Stimulated activated CD4-positive, alpha-beta T cell treated with anti-CD3 and anti-CD28 coated beads, Interleukin-1b, Interleukin-23, amount 100 ng/mL, for 1 hour (primary cell): ENCODE data around the gene CATSPER3.

Source experiments
- DNase-seq, 2 donors: peaks; one replicate each; pipeline ENCODE4 v3.0.0-alpha.2; 2020; ENCODE audit warnings: low read depth in 2 of 2

The CATSPER3 gene

DNA sequence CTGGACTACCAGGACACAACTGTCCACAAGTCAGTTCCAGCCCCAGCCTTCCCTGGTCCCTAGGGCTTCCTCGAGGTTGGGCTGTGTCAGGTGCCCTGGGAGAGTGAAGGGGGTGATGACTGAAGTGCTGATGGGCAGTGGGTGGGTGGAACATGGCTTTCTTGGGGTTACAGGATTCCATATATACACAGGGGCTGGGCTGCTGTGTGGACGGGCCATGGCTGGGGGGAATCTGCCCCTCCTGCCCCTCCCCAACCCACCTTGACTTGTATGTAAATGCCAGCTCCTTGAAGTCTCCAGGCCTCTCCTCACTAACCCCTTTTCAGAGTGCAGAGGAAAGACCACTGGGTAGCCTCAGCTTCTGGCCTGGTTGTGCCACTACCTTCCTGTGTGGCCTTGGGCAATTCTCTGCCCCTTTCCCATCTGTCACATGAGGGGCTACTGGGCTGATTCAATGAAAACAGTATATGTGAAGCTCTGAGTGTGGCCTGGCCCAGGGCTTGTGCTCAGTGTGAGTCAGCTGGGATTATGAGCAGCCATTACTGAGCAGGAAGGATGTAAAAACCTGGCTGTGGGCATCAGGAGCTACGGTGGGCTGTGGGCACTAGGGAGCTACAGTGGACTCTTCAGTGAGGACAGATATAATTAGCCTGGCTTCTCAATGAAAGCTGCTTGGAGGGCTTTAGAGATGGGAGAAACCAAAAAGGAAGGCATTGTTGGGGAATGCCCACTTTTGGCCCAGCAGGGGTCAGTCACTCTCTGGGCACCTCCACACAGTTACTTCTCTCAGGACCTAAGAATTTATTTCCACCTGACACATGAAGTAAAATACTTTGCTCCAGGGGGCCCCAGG is 43.0 kb downstream of the CATSPER3 start:
- no peak for DNase-seq

DNA sequence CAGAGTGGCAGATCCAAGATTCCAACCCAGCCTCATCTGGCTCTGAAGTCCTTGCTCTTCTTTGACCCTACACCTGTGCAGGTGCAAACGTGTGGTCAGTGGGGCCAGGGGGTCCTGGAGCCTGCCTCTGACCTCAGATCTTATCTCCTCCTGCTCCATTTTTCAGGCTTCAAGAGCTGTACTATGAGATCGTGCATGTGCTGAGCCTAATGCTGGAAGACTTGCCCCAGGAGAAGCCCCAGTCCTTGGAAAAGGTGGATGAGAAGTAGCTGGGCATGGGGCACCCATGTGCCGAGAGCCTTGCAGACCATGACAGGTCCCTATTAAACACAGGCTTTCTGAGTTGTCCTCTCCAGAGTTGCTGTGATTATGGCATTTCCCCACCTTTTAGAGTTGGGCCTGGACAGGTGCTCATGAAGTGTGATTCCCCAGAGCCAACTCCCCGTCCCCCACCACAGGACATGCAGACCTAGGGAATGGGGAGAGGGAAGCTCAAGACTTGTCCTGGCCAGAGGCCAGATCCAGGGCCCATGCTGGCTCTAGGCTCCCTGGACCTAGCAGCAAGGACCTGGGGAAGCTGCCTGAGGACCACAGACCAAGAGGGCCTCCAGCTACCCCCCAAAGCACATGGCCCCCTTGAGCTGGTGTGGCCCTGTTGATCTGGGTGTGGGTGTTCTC is 43.8 kb downstream of the CATSPER3 start:
- no peak for DNase-seq

GRCh38 chr5:135012033-135012588 is 44.4 kb downstream of the CATSPER3 start:
- no peak for DNase-seq

- no peak for DNase-seq
These were observed 45.3 kb downstream of the CATSPER3 start for GRCh38 chr5:135012951-135013391.

DNA sequence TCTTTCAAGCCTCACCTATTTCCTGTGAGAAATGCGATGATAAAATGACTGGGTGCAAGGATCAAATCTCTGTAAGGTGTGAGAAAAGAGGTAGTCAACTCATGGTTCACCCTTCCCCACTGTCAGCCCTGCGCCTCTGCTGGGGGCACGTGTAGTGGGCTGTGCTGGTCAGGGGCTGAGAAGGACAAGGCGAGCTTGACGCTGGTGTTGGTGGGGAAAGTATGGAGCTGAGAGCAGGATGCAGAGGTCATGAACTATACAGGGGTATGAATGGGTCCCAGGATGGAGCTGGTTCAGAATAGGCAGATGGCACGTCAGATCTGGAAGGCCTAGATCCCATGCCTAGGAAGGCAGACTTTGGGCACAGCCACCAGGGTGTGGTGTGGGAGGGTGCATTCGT is 45.7 kb downstream of the CATSPER3 start:
- no peak for DNase-seq

DNA sequence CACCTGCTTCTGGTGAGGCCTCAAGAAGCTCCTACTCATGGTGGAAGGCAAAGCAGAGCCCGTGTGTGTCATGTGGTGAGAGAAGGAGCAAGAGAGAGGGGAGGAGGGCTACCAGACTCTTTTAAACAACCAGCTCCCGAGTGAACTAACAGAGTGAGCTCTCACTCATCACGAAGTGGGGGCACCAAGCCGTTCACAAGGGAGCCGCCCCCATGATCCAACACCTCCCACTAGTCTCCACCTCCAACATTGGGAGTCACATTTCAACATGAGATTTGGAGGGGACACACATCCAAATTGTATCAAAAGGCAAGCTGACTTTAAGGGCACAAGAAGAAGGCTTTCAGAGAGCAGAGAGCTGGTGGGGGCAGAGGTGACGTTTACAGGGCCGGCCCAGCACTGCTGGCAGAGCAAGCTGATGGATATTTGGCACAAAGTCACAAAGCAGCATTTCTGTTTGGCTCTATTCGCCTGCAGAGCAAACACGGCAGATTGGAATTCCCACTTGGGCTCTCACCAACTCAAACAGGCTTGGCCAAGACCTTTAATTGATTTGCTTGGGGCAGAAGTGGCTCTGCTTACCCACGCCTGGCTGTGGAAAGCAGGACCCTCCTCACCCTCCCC is 46.4 kb downstream of the CATSPER3 start:
- no peak for DNase-seq

GRCh38 chr5:135015942-135016341 is 48.2 kb downstream of the CATSPER3 start:
- DNase-seq = no peak

GRCh38 chr5:135016861-135017290 is 49.2 kb downstream of the CATSPER3 start:
- no peak for DNase-seq

DNA sequence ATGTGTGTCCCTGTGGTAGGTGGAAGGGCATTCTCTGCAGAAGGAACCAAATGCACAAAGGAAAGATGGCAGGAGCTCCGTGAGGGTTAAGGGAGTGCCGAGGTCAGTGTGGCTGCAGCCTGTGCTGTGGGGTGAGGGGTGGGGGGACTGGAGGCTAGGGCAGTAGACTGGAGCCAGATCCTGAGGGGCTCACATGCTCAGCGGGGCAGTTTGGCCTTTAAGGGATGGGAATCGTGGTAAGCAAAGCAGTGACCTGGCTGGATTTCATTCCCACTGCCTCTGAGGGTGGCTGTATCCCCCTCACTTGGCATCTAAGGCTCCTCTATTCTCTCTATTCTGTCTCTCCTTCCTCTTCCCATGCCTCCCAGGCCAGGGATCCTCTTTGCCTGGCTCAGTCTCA is 50.8 kb downstream of the CATSPER3 start:
- DNase-seq = no peak

GRCh38 chr5:135019314-135019713 is 51.6 kb downstream of the CATSPER3 start:
- DNase-seq = no peak

GRCh38 chr5:135020111-135020895 is 52.6 kb downstream of the CATSPER3 start:
- DNase-seq = no peak

DNA sequence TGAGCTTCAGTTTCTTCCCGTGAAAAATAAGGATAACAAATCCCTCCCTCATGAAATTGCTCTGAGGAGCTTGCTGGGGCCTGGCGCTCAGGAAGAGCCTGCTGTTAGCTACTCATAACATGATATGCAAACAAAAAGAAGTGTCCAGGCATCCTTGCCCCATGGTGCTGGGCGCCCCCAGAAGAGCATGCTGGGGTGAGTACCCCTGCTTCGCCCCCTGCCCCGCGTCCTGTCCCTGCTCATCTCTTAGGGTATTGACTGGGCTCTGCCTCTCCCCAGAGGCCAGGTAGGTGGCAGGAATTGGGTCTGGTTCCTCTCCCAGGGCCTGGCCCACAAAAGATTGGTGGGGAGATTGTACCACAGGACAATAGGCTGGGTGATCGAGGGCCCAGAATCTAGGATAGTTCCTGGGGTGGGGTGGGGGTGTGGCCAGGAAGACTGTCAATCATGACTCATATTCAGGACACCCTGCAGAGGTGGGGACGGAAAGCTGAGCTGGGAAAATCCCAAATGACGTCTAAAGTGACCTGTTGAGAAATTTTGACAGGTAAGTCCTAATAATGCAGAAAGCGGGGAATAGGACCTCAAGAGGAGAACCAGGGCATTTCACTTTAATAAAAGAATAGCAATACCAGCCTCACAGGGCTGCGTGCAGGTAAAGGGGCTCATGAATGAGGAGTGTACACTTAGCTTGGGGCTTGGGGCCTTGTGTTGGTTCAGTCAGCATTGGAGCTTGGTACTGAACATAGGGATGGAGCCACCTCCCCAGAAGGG is 57.4 kb downstream of the CATSPER3 start:
- no peak for DNase-seq

DNA sequence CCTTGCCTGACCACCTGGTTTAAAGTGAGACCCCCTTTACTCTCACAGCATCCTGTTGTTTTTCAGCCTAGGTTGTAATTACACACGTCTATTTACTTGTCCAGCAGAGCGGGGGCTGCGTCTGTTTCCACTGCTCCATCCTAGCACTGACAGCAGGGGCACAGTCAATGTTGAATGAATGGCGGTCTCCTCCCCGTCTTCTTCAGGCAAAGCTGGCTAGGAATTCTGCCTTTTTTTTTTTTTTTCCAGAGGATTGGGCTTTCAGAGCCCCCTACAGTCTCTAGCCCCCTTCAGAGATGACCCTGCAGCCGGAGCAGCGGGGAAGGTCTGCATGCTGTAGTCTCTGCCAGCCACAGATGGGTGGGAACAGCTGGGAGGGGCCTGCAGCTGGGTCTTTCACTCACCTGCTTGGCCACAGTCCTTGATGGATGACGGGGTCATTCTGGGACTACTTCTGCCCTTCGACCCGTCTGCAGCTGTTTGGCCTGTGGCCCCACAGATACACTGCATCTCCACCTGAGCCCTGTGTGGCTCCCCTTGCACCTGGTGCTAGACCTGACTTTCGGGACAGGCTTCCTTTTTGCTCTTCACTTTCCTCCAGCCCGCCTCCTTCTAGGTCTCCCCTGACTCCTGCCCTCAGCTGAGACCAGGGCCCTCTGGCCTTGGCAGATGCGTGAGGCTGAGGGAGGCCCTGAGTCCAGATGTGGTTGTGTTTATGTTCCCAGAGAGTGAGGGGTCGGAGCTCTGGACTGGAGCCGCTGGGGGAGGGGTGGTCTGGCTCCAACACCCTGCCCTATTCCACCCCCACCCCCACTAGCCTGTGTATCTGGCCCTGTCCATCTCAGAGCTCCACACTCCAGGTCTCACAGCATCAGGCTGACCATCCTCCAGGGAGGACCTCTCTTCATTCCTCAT is 58.3 kb downstream of the CATSPER3 start:
- DNase-seq = no peak

DNA sequence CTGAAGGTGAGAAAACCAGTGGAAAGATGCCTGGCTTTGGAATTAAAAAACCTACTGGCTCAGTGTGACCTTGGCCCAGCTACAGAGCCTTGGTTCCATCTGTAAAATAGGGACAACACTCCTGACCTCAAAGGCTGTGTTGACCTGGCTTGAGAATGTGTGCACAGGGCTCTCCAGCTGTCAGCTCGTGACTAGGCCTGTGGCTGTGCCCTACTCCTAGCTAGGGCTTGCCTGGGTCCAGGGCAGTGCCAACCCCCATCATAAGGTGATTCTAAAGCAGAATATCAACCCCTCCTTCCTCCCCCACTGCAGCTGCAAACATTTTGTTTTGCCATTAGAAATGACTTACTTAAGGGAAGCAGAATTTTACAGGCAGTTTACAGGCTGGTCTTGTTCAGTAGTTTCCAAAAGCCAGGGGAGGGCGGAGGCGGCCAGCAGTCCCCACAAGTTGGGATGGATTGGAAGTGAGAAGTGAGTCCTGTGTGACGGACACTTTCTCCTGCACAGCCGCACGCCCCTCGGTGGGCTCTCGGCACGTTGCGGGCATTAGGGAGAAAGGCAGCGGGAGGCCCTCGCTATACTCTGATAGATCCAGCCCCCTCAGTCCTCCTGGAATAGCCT is 59.0 kb downstream of the CATSPER3 start:
- DNase-seq = no peak

- DNase-seq = no peak
These were observed 59.6 kb downstream of the CATSPER3 start for GRCh38 chr5:135027266-135027696.

DNA sequence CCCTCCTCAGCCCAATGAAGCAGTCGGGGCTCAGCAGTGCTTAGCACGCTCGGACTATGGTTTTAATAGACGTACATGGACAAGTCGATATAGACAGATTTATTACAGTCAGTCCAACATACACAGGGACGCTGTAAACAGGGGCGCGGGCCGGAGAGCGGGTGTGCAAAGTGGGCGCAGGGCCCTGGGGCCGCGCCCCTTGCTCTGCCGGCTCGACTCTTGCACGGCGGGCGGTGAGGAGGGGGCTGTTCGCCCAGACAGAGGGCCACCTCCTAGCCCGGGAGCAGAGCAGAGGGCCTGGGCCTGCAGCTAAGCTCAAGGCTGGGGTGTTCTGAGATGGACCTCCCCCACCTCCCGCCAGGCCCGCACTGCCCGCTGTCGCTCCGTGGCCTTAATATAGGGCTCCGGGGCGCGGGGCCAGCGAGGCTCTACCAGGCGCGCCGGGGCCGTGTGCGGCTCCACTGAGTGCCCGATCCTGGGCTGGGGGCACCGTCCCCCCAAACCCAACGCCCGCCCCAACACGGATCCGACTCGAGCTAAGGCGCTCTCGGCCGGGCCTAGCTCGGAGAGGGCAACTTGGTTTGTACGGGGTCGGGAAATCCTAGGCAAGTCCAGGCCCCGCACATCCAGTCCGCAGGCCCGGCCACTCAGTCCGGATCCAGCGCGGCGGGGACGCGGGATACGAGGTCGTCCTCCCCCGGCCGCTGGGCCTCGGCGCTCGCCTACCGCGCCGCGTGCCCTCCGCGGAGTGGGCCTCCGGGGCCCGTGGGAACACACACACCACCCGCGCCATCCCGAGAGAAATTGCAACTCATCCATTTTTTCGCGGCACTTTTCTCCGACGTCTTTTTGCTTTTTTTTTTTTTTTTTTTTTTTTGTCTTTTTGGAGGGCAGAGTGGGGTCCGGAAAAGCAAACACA is 60.2 kb downstream of the CATSPER3 start:
- DNase-seq = no peak

GRCh38 chr5:135028791-135029476 is 61.2 kb downstream of the CATSPER3 start:
- DNase-seq = no peak
